Measurements from ENCODE around the gene NMRAL1. TPM values are rescaled to one million over a fixed set of nuclear protein-coding genes. Genes with fewer than 3 reads are reported as not detected.

NMRAL1 gene
- total RNA-seq, 6 donors from 2014 or later: 34.4 to 80.7 (median 43.3) TPM

DNA sequence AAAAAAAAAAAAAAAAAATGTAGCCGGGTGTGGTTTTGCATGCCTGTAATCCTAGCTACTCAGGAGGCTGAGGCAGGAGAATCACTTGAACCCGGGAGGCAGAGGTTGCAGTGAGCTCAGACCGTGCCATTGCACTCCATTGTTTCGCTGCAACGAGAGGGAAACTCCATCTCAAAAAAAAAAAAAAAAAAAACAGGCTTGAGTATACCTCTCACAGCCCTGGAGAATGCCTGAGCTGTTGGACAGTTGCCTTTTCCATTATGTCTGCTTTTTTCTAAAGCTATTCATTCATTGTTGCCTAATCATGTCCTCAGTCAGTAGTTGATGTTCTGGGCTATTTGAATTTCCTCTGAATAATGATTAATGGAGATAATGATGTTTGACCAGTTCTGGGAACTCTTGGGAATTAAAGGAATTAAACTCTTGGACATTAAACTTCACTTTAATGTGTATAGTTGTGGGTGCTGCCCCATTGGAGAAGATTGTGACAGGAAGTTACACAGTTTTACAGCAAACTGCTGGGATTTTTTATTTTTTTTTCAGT is 13.6 kb upstream of the NMRAL1 start:
- peak overlapping the region; percentile 27 to 70 (median 48) for H3K27ac ChIP-seq
- WGBS, 2 donors: 33 to 46% methylated on average over 5 of the region's 5 CpGs
- ATAC-seq (ENCODE audit: low FRiP score in 2 of 2) (peak; percentile 26 to 32), DNase-seq (peak in 1 of 2 donors; percentile 42)
- H3K36me3 ChIP-seq: peaks cover 0 to 31% (median 16%) of the 10 kb centered on the region in 4 donors
- TF ChIP-seq POLR2A (IDR thresholded peaks at IDR 0.05) (no peak), POLR2AphosphoS5 (IDR thresholded peaks at IDR 0.05) (peak in 1 of 2 donors; percentile 43), EP300 (IDR thresholded peaks at IDR 0.05) (peak in 1 of 4 donors; percentile 21)
- TF ChIP-seq, protein P1, sequence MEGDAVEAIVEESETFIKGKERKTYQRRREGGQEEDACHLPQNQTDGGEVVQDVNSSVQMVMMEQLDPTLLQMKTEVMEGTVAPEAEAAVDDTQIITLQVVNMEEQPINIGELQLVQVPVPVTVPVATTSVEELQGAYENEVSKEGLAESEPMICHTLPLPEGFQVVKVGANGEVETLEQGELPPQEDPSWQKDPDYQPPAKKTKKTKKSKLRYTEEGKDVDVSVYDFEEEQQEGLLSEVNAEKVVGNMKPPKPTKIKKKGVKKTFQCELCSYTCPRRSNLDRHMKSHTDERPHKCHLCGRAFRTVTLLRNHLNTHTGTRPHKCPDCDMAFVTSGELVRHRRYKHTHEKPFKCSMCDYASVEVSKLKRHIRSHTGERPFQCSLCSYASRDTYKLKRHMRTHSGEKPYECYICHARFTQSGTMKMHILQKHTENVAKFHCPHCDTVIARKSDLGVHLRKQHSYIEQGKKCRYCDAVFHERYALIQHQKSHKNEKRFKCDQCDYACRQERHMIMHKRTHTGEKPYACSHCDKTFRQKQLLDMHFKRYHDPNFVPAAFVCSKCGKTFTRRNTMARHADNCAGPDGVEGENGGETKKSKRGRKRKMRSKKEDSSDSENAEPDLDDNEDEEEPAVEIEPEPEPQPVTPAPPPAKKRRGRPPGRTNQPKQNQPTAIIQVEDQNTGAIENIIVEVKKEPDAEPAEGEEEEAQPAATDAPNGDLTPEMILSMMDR (IDR thresholded peaks at IDR 0.05): no peak
- no peaks in the 10 kb centered on the region for H3K9me3 ChIP-seq
- H3K4me1 ChIP-seq: peaks cover 15 to 38% (median 27%) of the 10 kb centered on the region in 4 donors
- H3K4me3 ChIP-seq: no peak overlapping the region
- no peaks in the 10 kb centered on the region for H3K27me3 ChIP-seq

DNA sequence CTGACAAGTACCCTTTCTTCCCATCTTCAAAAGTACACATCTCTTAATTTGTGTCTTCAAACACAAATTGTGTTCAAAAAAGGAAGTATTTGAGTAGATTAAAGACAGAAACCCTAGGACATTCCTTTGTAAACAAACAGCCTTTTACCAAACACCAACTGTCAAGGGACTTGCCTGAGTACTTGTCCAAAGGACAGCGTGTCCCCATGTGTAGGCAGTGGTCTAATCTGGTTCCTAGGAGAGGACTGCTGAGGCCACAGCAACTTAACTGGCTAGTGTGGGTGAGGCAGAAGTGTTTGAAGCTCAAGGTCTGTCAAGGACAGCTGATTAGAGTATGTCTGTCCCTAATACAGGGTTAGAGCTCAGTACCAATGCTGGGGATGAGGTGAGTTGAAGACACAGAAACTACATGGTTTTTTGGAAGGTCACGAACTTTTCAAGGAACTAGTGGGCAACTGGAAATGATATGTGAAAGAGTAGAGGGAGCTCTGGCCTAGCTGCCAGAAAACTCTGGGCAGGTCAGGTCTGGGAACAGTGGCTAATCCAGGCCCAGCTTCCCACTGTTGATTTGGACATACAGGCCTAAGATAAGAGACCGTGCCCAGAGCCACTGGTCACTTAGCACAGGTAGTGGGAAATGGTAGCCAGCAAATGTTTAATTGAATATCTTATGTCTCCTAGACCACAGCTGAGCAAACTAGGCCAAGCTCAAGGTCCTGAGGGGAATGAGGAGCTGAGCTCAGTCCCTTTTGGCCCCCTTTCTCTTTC is 11.9 kb upstream of the NMRAL1 start:
- no peak for TF ChIP-seq POLR2A (IDR thresholded peaks at IDR 0.05)
- TF ChIP-seq POLR2AphosphoS5 (IDR thresholded peaks at IDR 0.05): peak in 1 of 2 donors; percentile 69
- peak in 2 of 4 donors; percentile 70 to 91 for TF ChIP-seq EP300 (IDR thresholded peaks at IDR 0.05)
- Histone ChIP-seq H3K4me1 (peaks cover 15 to 40% (median 32%) of the 10 kb centered on the region in 4 donors), H3K4me3 (no peak overlapping the region), H3K9me3 (no peaks in the 10 kb centered on the region), H3K27me3 (no peaks in the 10 kb centered on the region), H3K36me3 (peaks cover 0 to 30% (median 16%) of the 10 kb centered on the region in 4 donors), H3K27ac (peak overlapping the region; percentile 65 to 70 (median 70))
- ATAC-seq (ENCODE audit: low FRiP score in 2 of 2) (peak in 1 of 2 donors; percentile 62), DNase-seq (peak in 1 of 2 donors; percentile 53)
- WGBS, 2 donors: 93 to 95% methylated on average over 3 of the region's 3 CpGs

DNA sequence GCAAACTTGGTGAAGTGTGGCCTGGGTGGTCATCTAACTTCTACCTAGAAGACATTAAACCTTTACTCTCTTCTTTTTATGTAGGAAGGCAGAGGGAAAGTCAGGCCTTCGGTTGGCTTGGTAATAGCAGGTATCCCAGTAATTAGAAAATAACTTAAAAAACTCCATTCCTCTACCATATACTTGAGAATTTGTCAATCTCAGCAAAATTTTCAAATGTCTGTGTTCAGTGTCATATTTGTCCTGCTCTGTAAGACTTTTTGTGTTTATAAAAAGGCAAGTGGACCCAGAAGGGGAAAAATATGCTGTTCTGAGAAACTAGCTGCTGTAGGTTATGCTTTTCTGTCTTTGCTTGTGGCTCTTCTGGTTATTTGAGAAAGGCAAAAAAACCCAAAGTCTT is 7.5 kb upstream of the NMRAL1 start:
- no peak overlapping the region for H3K4me3 ChIP-seq
- H3K27me3 ChIP-seq: no peaks in the 10 kb centered on the region
- H3K36me3 ChIP-seq: peaks cover 0 to 20% (median 11%) of the 10 kb centered on the region in 4 donors
- 85 to 86% methylated on average over 1 of the region's 1 CpG for WGBS, 2 donors
- TF ChIP-seq, protein P1 (IDR thresholded peaks at IDR 0.05): no peak
- TF ChIP-seq POLR2AphosphoS5 (IDR thresholded peaks at IDR 0.05): no peak
- TF ChIP-seq EP300 (IDR thresholded peaks at IDR 0.05): no peak
- TF ChIP-seq POLR2A (IDR thresholded peaks at IDR 0.05): no peak
- ATAC-seq (ENCODE audit: low FRiP score in 2 of 2) (no peak), DNase-seq (no peak)
- H3K9me3 ChIP-seq: no peaks in the 10 kb centered on the region
- peaks cover 10 to 35% (median 21%) of the 10 kb centered on the region in 4 donors for H3K4me1 ChIP-seq
- no peak overlapping the region for H3K27ac ChIP-seq

DNA sequence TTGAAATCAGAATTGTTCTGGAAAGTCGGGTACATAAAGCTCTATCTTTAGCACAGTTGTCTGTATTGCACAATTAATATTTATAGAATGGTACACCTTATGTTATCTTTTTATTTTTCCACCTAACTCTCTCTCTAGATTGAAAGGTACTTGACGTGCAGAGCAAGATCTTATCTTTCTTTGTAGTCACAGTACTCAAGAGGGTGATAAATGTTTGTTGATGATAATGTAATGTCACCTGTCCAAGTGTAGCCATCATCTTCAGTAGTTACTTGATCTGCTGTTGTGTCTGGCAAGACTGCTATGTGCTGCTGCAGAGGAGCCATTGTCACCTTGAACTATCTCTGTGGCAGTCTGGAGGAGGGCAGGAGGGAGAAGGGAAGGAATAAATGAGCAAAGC is 7.1 kb upstream of the NMRAL1 start:
- H3K9me3 ChIP-seq: no peaks in the 10 kb centered on the region
- peaks cover 0 to 20% (median 11%) of the 10 kb centered on the region in 4 donors for H3K36me3 ChIP-seq
- WGBS, 2 donors: 61 to 65% methylated on average over 2 of the region's 2 CpGs
- no peak overlapping the region for H3K4me3 ChIP-seq
- no peak for ATAC-seq (ENCODE audit: low FRiP score in 2 of 2)
- H3K4me1 ChIP-seq: peaks cover 7 to 35% (median 17%) of the 10 kb centered on the region in 4 donors
- H3K27ac ChIP-seq: no peak overlapping the region
- TF ChIP-seq POLR2A (IDR thresholded peaks at IDR 0.05): no peak
- TF ChIP-seq POLR2AphosphoS5 (IDR thresholded peaks at IDR 0.05): no peak
- no peak for TF ChIP-seq EP300 (IDR thresholded peaks at IDR 0.05)
- TF ChIP-seq, protein P1 (IDR thresholded peaks at IDR 0.05): no peak
- DNase-seq: no peak
- H3K27me3 ChIP-seq: no peaks in the 10 kb centered on the region

DNA sequence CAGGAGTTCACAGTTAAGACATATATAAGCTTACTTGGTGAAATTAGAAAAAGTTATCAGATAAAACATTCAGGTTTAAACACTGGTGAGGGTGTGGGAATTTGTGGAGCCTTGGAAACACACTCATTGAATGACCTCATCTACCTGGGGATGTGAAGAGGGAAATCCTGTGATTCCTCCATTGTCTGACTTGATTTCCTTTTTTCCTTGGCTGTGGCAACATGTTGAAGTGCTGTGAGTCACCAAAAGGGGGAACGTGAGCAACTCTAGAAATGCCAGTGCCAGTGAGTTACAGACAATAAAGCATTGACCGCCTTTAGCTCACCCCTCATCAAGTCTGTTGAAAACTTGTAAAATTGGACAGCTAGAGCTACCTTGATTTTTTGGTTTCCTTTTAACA is 3.5 kb upstream of the NMRAL1 start:
- no peak for TF ChIP-seq POLR2AphosphoS5 (IDR thresholded peaks at IDR 0.05)
- TF ChIP-seq, protein P1 (IDR thresholded peaks at IDR 0.05): peak in 1 of 6 experiments; percentile 19
- no peak for TF ChIP-seq POLR2A (IDR thresholded peaks at IDR 0.05)
- TF ChIP-seq EP300 (IDR thresholded peaks at IDR 0.05): no peak
- Histone ChIP-seq H3K27me3 (no peaks in the 10 kb centered on the region), H3K36me3 (no peaks in the 10 kb centered on the region), H3K4me3 (peak overlapping the region in 1 of 4 donors; percentile 1), H3K4me1 (peaks cover 29 to 60% (median 33%) of the 10 kb centered on the region in 4 donors), H3K9me3 (no peaks in the 10 kb centered on the region), H3K27ac (peak overlapping the region in 2 of 4 donors; percentile 1 to 96)
- DNase-seq (peak in 1 of 2 donors; percentile 32), ATAC-seq (ENCODE audit: low FRiP score in 2 of 2) (no peak)
- 44 to 63% methylated on average over 2 of the region's 2 CpGs for WGBS, 2 donors

Measured in upper lobe of left lung (tissue), 6 donors.